ENCODE data around the gene STPG1.

Gene STPG1

GRCh38 chr1:24438423-24438901 lies 24.9 kb upstream of the STPG1 start:
- TF ChIP-seq CTCF (IDR thresholded peaks at IDR 0.05) = no peak

- no peak for TF ChIP-seq CTCF (IDR thresholded peaks at IDR 0.05)
Observed at GRCh38 chr1:24437631-24438396, 24.2 kb upstream of the STPG1 start.

- TF ChIP-seq CTCF (IDR thresholded peaks at IDR 0.05) = no peak
Observed at GRCh38 chr1:24435782-24436365, 22.3 kb upstream of the STPG1 start.

- TF ChIP-seq CTCF (IDR thresholded peaks at IDR 0.05) = no peak
Observed at GRCh38 chr1:24427545-24427862, 13.9 kb upstream of the STPG1 start.

GRCh38 chr1:24426744-24427544 lies 13.4 kb upstream of the STPG1 start:
- no peak for TF ChIP-seq CTCF (IDR thresholded peaks at IDR 0.05)

GRCh38 chr1:24425922-24426321 lies 12.3 kb upstream of the STPG1 start:
- TF ChIP-seq CTCF (IDR thresholded peaks at IDR 0.05) = no peak

- no peak for TF ChIP-seq CTCF (IDR thresholded peaks at IDR 0.05)
Observed at GRCh38 chr1:24425441-24425840, 11.9 kb upstream of the STPG1 start.

Measured in LNCAP (cell line).